SK-N-SH (cell line): ENCODE data around the gene CEP70. TPM values are rescaled to one million over a fixed set of nuclear protein-coding genes. Genes with fewer than 3 reads are reported as not detected.

ENCODE experiments used
- CTCF ChIA-PET: fragments of 300-600, 350-600 bp; formaldehyde crosslinking; extraction: SDS; loops from one replicate; lab custom pipeline; 2021; lab: Yijun Ruan, JAX
- POLR2A ChIA-PET: fragments of 350-600 bp; sonication (Branson Sonifier 250); formaldehyde crosslinking; extraction: SDS; loops from one replicate; lab custom pipeline; 2020; ENCODE audit warnings: antibody characterized with exemption, inconsistent platforms; lab: Yijun Ruan, JAX
- DNase-seq: peaks from one replicate; pipeline ENCODE4 v3.0.0; 2012
- H2AFZ ChIP-seq: fragments of 200-600 bp; sonication (generic); 2 replicates; pipeline ENCODE4 v1.8.1; 2016; ENCODE audit warnings: antibody characterized with exemption, mild to moderate bottlenecking, low read depth
- H3F3A ChIP-seq: fragments of 200-600 bp; sonication (generic); replicated peaks from 2 replicates; pipeline ENCODE3; 2016; ENCODE audit warnings: antibody characterized with exemption, mild to moderate bottlenecking; ENCODE audit not compliant: insufficient read depth
- H3K27ac ChIP-seq, 2 experiments: fragments of 200-500 bp in 1 of 2; fragments of 200-600 bp in 1 of 2; sonication (Bioruptor generic) in 1 of 2; sonication (generic), shearing (Covaris generic) in 1 of 2; 2 replicates each; pipeline versions ENCODE4 v1.5.1 to v1.6.1; 2014 to 2016; ENCODE audit warnings: low read depth in 2 of 2, inconsistent platforms in 1 of 2, low read length in 1 of 2, mild to moderate bottlenecking in 1 of 2, mixed read lengths in 1 of 2
- H3K27me3 ChIP-seq: fragments of 200-600 bp; sonication (generic), shearing (Covaris generic); 2 replicates; pipeline ENCODE4 v1.6.1; 2016; ENCODE audit warnings: mixed run types; ENCODE audit not compliant: insufficient read depth
- H3K36me3 ChIP-seq, 2 experiments: fragments of 200-500 bp in 1 of 2; fragments of 200-600 bp in 1 of 2; sonication (Bioruptor generic) in 1 of 2; sonication (generic) in 1 of 2; replicated peaks in 1 of 2; 2 replicates each; pipeline versions ENCODE3 to v1.5.1; 2014 to 2016; ENCODE audit warnings: low read length in 1 of 2, mild to moderate bottlenecking in 1 of 2; ENCODE audit not compliant: insufficient read depth in 2 of 2, control insufficient read depth in 1 of 2
- H3K4me1 ChIP-seq, 2 experiments: fragments of 200-500 bp in 1 of 2; fragments of 200-600 bp in 1 of 2; sonication (Bioruptor generic) in 1 of 2; sonication (generic), shearing (Covaris generic) in 1 of 2; 2 replicates each; pipeline versions ENCODE4 v1.5.1 to v1.6.1; 2014 to 2016; ENCODE audit warnings: low read depth in 1 of 2, low read length in 1 of 2, mixed run types in 1 of 2; ENCODE audit not compliant: insufficient read depth in 2 of 2, control insufficient read depth in 1 of 2
- H3K4me2 ChIP-seq: fragments of 200-600 bp; sonication (generic), shearing (Covaris generic); 2 replicates; pipeline ENCODE4 v1.6.1; 2017; ENCODE audit warnings: mixed run types
- H3K4me3 ChIP-seq, 2 experiments: fragments of 200-500 bp in 1 of 2; fragments of 200-600 bp in 1 of 2; sonication (Bioruptor generic) in 1 of 2; sonication (generic), shearing (Covaris generic) in 1 of 2; 2 replicates each; pipeline versions ENCODE4 v1.5.1 to v1.8.1; 2014 to 2016; ENCODE audit warnings: low read depth in 2 of 2, inconsistent platforms in 1 of 2, low read length in 1 of 2, mild to moderate bottlenecking in 1 of 2, mixed read lengths in 1 of 2, moderate library complexity in 1 of 2
- H3K79me2 ChIP-seq: fragments of 200-600 bp; sonication (generic); 2 replicates; pipeline ENCODE4 v1.8.1; 2017; ENCODE audit warnings: mild to moderate bottlenecking; ENCODE audit not compliant: insufficient read depth
- H3K9ac ChIP-seq: fragments of 200-600 bp; sonication (generic); 2 replicates; pipeline ENCODE4 v1.6.1; 2017; ENCODE audit warnings: mixed run types
- H3K9me2 ChIP-seq: fragments of 200-600 bp; sonication (generic); 2 replicates; pipeline ENCODE4 v1.6.1; 2017; ENCODE audit warnings: mixed run types
- H3K9me3 ChIP-seq: fragments of 200-600 bp; sonication (generic); 2 replicates; pipeline ENCODE4 v1.6.1; 2017; ENCODE audit warnings: mixed run types, mild to moderate bottlenecking, moderate library complexity
- H4K20me1 ChIP-seq: fragments of 200-600 bp; sonication (generic); 2 replicates; pipeline ENCODE4 v1.6.1; 2017; ENCODE audit warnings: mild to moderate bottlenecking, mixed run types; ENCODE audit not compliant: insufficient read depth
- ELF1 ChIP-seq: IDR thresholded peaks from 2 replicates; pipeline ENCODE4 v1.4.0; 2012
- EP300 ChIP-seq, 2 experiments: IDR thresholded peaks; 2 replicates each; pipeline versions ENCODE4 v1.4.0 to v1.6.1; 2012; ENCODE audit warnings: borderline replicate concordance in 1 of 2, low read depth in 1 of 2, low read length in 1 of 2
- EZH2phosphoT487 ChIP-seq: fragments of 200-600 bp; sonication (generic); IDR thresholded peaks from 2 replicates; pipeline ENCODE4 v1.6.1; 2017; ENCODE audit warnings: low read depth, mixed run types, mild to moderate bottlenecking, antibody characterized with exemption, moderate library complexity, borderline replicate concordance
- FOSL2 ChIP-seq: IDR thresholded peaks from 2 replicates; pipeline ENCODE4 v1.4.0; 2012; ENCODE audit warnings: low read depth, mild to moderate bottlenecking, moderate library complexity, borderline replicate concordance
- FOXJ3 ChIP-seq: sonication (generic); formaldehyde crosslinking; IDR thresholded peaks from 2 replicates; pipeline ENCODE4 v1.5.1; 2020; ENCODE audit warnings: mild to moderate bottlenecking, missing genetic modification reagents
- FOXM1 ChIP-seq: IDR thresholded peaks from 2 replicates; pipeline ENCODE4 v1.4.0; 2012; ENCODE audit warnings: low read depth, mild to moderate bottlenecking
- GABPA ChIP-seq: IDR thresholded peaks from 2 replicates; pipeline ENCODE4 v1.4.0; 2012; ENCODE audit warnings: low read depth, mild to moderate bottlenecking
- IRF3 ChIP-seq: fragments of 150-350 bp; IDR thresholded peaks from 2 replicates; pipeline ENCODE4 v1.6.1; 2016; ENCODE audit warnings: mild to moderate bottlenecking, low read depth, low read length
- JUND ChIP-seq: IDR thresholded peaks from 2 replicates; pipeline ENCODE4 v1.4.0; 2012
- MXI1 ChIP-seq: IDR thresholded peaks from 2 replicates; pipeline ENCODE4 v1.6.1; 2012; ENCODE audit warnings: mild to moderate bottlenecking, low read depth, low read length, improper control_type of control experiment
- NFIC ChIP-seq: IDR thresholded peaks from 2 replicates; pipeline ENCODE4 v1.4.0; 2012; ENCODE audit warnings: borderline replicate concordance
- NRF1 ChIP-seq: IDR thresholded peaks from 2 replicates; pipeline ENCODE4 v1.6.1; 2012; ENCODE audit warnings: low read depth, mild to moderate bottlenecking, low read length
- POLR2AphosphoS5 ChIP-seq: IDR thresholded peaks from 2 replicates; pipeline ENCODE4 v1.6.1; 2012; ENCODE audit warnings: low read depth, low read length
- RAD21 ChIP-seq: IDR thresholded peaks from 2 replicates; pipeline ENCODE4 v1.6.1; 2012; ENCODE audit warnings: mild to moderate bottlenecking, low read length
- RFX5 ChIP-seq: IDR thresholded peaks from 2 replicates; pipeline ENCODE4 v1.6.1; 2012; ENCODE audit warnings: mild to moderate bottlenecking, improper control_type of control experiment, low read length
- SIN3A ChIP-seq: IDR thresholded peaks from 2 replicates; pipeline ENCODE4 v1.6.1; 2012; ENCODE audit warnings: low read depth, mild to moderate bottlenecking, low read length, moderate library complexity, borderline replicate concordance
- SMC3 ChIP-seq: IDR thresholded peaks from 2 replicates; pipeline ENCODE4 v1.6.1; 2012; ENCODE audit warnings: low read depth, low read length, improper control_type of control experiment
- TAF1 ChIP-seq: IDR thresholded peaks from 2 replicates; pipeline ENCODE4 v1.6.1; 2012; ENCODE audit warnings: low read depth, mild to moderate bottlenecking, low read length, moderate library complexity, borderline replicate concordance
- TCF12 ChIP-seq: IDR thresholded peaks from 2 replicates; pipeline ENCODE4 v1.4.0; 2012
- YY1 ChIP-seq: IDR thresholded peaks from 2 replicates; pipeline ENCODE4 v1.4.0; 2012; ENCODE audit warnings: low read depth, mild to moderate bottlenecking
- WGBS: methylation state at CpG from one replicate; pipeline ENCODE4 v1.1.6; 2017; ENCODE audit warnings: low lambda C conversion rate; 5-methylcytosine and 5-hydroxymethylcytosine counted together
- polyA plus RNA-seq, 3 experiments: library from polyadenylated mRNA; depleted of rRNA; stranded (reverse); fragments of >200 nt; gene quantifications; 2 replicates each; pipeline ENCODE4 v1.2.3, GENCODE V29; 2012
- TF ChIP-seq, protein P1 (sequence below): fragments of 150-350 bp; IDR thresholded peaks from 2 replicates; pipeline ENCODE4 v1.6.1; 2017; ENCODE audit warnings: antibody characterized with exemption, low read length, low read depth, borderline replicate concordance
- TF ChIP-seq, protein P2 (sequence below): IDR thresholded peaks from 2 replicates; pipeline ENCODE4 v1.4.0; 2012; ENCODE audit warnings: low read depth

CEP70 gene
- polyA plus RNA-seq, 1 of the 3 experiments (the other 2 are of a cell fraction), result 3.7 TPM

DNA sequence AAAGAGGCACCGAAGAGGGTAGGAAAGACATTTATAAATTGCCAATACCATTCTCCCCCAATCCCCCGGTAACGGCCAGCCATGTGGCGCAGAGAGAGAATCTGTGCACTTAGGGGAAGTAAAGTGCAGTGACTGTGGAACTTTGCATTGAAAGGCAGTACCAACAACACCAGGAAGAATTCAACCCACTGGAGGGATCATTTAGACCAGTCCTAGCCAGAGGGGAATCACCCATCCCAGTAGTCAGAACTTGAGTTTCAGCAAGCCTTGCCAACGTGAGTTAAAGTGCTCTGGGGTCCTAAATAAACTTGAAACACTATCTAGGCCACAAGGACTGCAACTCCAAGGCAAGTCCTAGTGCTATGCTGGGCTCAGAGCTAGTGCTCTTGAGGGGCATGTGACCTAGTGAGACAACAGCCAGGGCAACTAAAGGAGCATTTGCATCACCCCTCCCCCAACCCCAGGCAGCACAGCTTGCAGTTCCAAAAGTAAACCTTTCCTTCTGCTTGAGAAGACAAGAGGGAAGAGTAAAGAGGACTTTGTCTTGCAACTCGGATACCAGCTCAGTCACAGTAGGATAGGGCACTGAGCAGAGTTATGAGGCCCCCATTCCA is 15.0 kb downstream of the CEP70 start:
- Histone ChIP-seq H3K27ac (no peak overlapping the region), H3K9me2 (no peaks in the 10 kb centered on the region), H3K4me2 (no peak overlapping the region), H3K79me2 (peaks cover 24% of the 10 kb centered on the region; the same call in 1 of the 2 replicates), H3K9ac (no peak overlapping the region), H3K27me3 (no peaks in the 10 kb centered on the region), H3K4me1 (no peaks in the 10 kb centered on the region), H3F3A (no peaks in the 10 kb centered on the region), H4K20me1 (no peaks in the 10 kb centered on the region), H3K9me3 (no peaks in the 10 kb centered on the region), H3K4me3 (no peak overlapping the region), H3K36me3 (no peaks in the 10 kb centered on the region), H2AFZ (no peak overlapping the region)
- TF ChIP-seq EP300 (IDR thresholded peaks at IDR 0.05; ENCODE audit: borderline replicate concordance in 1 of 2, low read depth in 1 of 2, low read length in 1 of 2) (no peak), YY1 (no peak), SMC3 (no peak), GABPA (no peak), MXI1 (no peak), FOSL2 (no peak)
- WGBS, result 79% methylated on average over 6 of the region's 6 CpGs
- ChIA-PET POLR2A (no interaction called here), CTCF (interaction anchor here (1.2 to 2.4 kb wide), 2 partner anchors 15 to 337 kb away, joined by 6 to 10 read pairs; partner anchors contain the start of gene CEP70)
- no peak for DNase-seq

GRCh38 chr3:138578141-138578540 is 15.9 kb downstream of the CEP70 start:
- 95% methylated on average over 4 of the region's 4 CpGs for WGBS
- no peaks in the 10 kb centered on the region for H3K9me2 ChIP-seq
- peaks cover 24% of the 10 kb centered on the region; the same call in 1 of the 2 replicates for H3K79me2 ChIP-seq
- H4K20me1 ChIP-seq, result no peaks in the 10 kb centered on the region
- TF ChIP-seq SIN3A (no peak), NFIC (no peak), YY1 (no peak), SMC3 (no peak), MXI1 (no peak), FOXM1 (no peak), ELF1 (no peak), TAF1 (no peak), RAD21 (no peak), POLR2AphosphoS5 (no peak), TCF12 (no peak), RFX5 (no peak), EP300 (IDR thresholded peaks at IDR 0.05; ENCODE audit: borderline replicate concordance in 1 of 2, low read depth in 1 of 2, low read length in 1 of 2) (no peak), NRF1 (no peak), IRF3 (no peak), EZH2phosphoT487 (no peak), FOXJ3 (CRISPR knock-in tag) (no peak), JUND (no peak)
- TF ChIP-seq, protein P1, sequence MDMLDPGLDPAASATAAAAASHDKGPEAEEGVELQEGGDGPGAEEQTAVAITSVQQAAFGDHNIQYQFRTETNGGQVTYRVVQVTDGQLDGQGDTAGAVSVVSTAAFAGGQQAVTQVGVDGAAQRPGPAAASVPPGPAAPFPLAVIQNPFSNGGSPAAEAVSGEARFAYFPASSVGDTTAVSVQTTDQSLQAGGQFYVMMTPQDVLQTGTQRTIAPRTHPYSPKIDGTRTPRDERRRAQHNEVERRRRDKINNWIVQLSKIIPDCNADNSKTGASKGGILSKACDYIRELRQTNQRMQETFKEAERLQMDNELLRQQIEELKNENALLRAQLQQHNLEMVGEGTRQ, result no peak
- TF ChIP-seq, protein P2, sequence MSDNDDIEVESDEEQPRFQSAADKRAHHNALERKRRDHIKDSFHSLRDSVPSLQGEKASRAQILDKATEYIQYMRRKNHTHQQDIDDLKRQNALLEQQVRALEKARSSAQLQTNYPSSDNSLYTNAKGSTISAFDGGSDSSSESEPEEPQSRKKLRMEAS, result no peak
- no peaks in the 10 kb centered on the region for H3K4me1 ChIP-seq
- no peaks in the 10 kb centered on the region for H3K27me3 ChIP-seq
- CTCF ChIA-PET, result interaction anchor here (1.1 kb wide), 1 partner anchor 16 kb away, joined by 5 read pairs; the partner anchor contains the start of gene CEP70
- no peak overlapping the region for H2AFZ ChIP-seq
- H3K9me3 ChIP-seq, result 0 out of 2 replicates have a peak, but pooled peaks cover 3% of the 10 kb centered on the region
- no peak overlapping the region for H3K27ac ChIP-seq
- H3K36me3 ChIP-seq, result peaks cover 0 to 5% of the 10 kb centered on the region in 2 experiments
- POLR2A ChIA-PET, result no interaction called here
- DNase-seq, result no peak
- H3K9ac ChIP-seq, result no peak overlapping the region
- no peak overlapping the region for H3K4me2 ChIP-seq
- H3F3A ChIP-seq, result no peaks in the 10 kb centered on the region
- no peak overlapping the region for H3K4me3 ChIP-seq
